GM23338 (cell line): Measurements from ENCODE around the gene DENND4A. TPM values are rescaled to one million over a fixed set of nuclear protein-coding genes. Genes with fewer than 3 reads are reported as not detected.

Experiments
- ATAC-seq: fragments of 200-7000 bp; cut with Tn5 transposase; 3 replicates; pipeline ENCODE4 v1.9.1; 2020
- DNase-seq: peaks from one replicate; pipeline ENCODE4 v3.0.0-alpha.2; 2015; ENCODE audit warnings: low spot score
- H2AFZ ChIP-seq: fragments of 200-600 bp; sonication (generic); 2 replicates; pipeline ENCODE4 v1.8.0; 2016; ENCODE audit warnings: antibody characterized with exemption, mild to moderate bottlenecking, moderate library complexity
- H3F3A ChIP-seq: fragments of 200-600 bp; sonication (generic); replicated peaks from 2 replicates; pipeline ENCODE4 v1.8.0; 2017; ENCODE audit warnings: antibody characterized with exemption, mixed run types, low read depth
- H3K27ac ChIP-seq: fragments of 200-600 bp; sonication (generic); 2 replicates; pipeline ENCODE4 v1.6.1; 2016; ENCODE audit warnings: low read depth
- H3K27me3 ChIP-seq: fragments of 200-600 bp; sonication (generic); 2 replicates; pipeline ENCODE4 v1.8.0; 2016; ENCODE audit warnings: mild to moderate bottlenecking, mixed run types, moderate library complexity; ENCODE audit not compliant: insufficient read depth
- H3K36me3 ChIP-seq: fragments of 200-600 bp; sonication (generic); 2 replicates; pipeline ENCODE4 v1.8.0; 2016; ENCODE audit warnings: mild to moderate bottlenecking; ENCODE audit not compliant: insufficient read depth
- H3K4me1 ChIP-seq: fragments of 200-600 bp; sonication (generic); 2 replicates; pipeline ENCODE4 v1.8.0; 2016; ENCODE audit warnings: mild to moderate bottlenecking, moderate library complexity; ENCODE audit not compliant: insufficient read depth
- H3K4me2 ChIP-seq: fragments of 200-600 bp; sonication (generic); 2 replicates; pipeline ENCODE4 v1.7.1; 2017; ENCODE audit warnings: mixed run types
- H3K4me3 ChIP-seq: fragments of 200-600 bp; sonication (generic); 2 replicates; pipeline ENCODE4 v1.6.1; 2016; ENCODE audit warnings: mixed run types
- H3K79me2 ChIP-seq: fragments of 200-600 bp; sonication (generic); replicated peaks from 2 replicates; pipeline ENCODE4 v1.8.0; 2017; ENCODE audit warnings: mild to moderate bottlenecking; ENCODE audit not compliant: insufficient read depth
- H3K9me2 ChIP-seq: fragments of 200-600 bp; sonication (generic); 2 replicates; pipeline ENCODE4 v1.8.0; 2017; ENCODE audit not compliant: insufficient read depth
- H4K20me1 ChIP-seq: fragments of 200-600 bp; sonication (generic); replicated peaks from 2 replicates; pipeline ENCODE4 v1.8.0; 2017; ENCODE audit warnings: mild to moderate bottlenecking; ENCODE audit not compliant: insufficient read depth
- H3K27ac Mint-ChIP-seq: 2 replicates; pipeline ENCODE4 v1.8.0; 2020; ENCODE audit warnings: inconsistent platforms, mild to moderate bottlenecking, moderate library complexity, mixed read lengths
- H3K27me3 Mint-ChIP-seq: 3 replicates; pipeline ENCODE4 v1.8.0; 2022; ENCODE audit warnings: low read depth, mild to moderate bottlenecking, moderate library complexity, mixed read lengths, inconsistent platforms; ENCODE audit not compliant: insufficient read depth, poor library complexity
- H3K36me3 Mint-ChIP-seq: 3 replicates; pipeline ENCODE4 v1.8.0; 2021; ENCODE audit warnings: low read depth, mild to moderate bottlenecking, inconsistent platforms, moderate library complexity, mixed read lengths
- H3K4me1 Mint-ChIP-seq: 3 replicates; pipeline ENCODE4 v1.8.0; 2020; ENCODE audit warnings: mild to moderate bottlenecking, inconsistent platforms, mixed read lengths
- H3K4me3 Mint-ChIP-seq: 3 replicates; pipeline ENCODE4 v1.8.0; 2021; ENCODE audit warnings: moderate library complexity, mild to moderate bottlenecking, inconsistent platforms, mixed read lengths
- H3K9me3 Mint-ChIP-seq: 3 replicates; pipeline ENCODE4 v1.8.0; 2020; ENCODE audit warnings: moderate library complexity, mild to moderate bottlenecking, inconsistent platforms, mixed read lengths
- CREB1 ChIP-seq: fragments of 250-450 bp; sonication (Bioruptor Pico); IDR thresholded peaks from 2 replicates; pipeline ENCODE4 v1.5.0; 2020; ENCODE audit warnings: low read depth, mild to moderate bottlenecking, moderate library complexity
- ETS1 ChIP-seq: IDR thresholded peaks from 2 replicates; pipeline ENCODE4 v1.6.1; 2016; ENCODE audit warnings: antibody characterized with exemption
- EZH2phosphoT487 ChIP-seq: fragments of 200-600 bp; sonication (generic); IDR thresholded peaks from one replicate; pipeline ENCODE4 v1.8.1; 2018; ENCODE audit warnings: antibody characterized with exemption; ENCODE audit not compliant: unreplicated experiment
- JUNB ChIP-seq: IDR thresholded peaks from one replicate; pipeline ENCODE4 v1.6.1; 2016; ENCODE audit warnings: antibody characterized with exemption; ENCODE audit not compliant: unreplicated experiment
- NANOG ChIP-seq: IDR thresholded peaks from 2 replicates; pipeline ENCODE4 v1.6.1; 2016; ENCODE audit warnings: antibody characterized with exemption, borderline replicate concordance
- POLR2AphosphoS5 ChIP-seq: IDR thresholded peaks from 2 replicates; pipeline ENCODE4 v1.6.1; 2016; ENCODE audit warnings: antibody characterized with exemption, low read depth
- REST ChIP-seq: IDR thresholded peaks from one replicate; pipeline ENCODE4 v1.6.1; 2018; ENCODE audit warnings: antibody characterized with exemption; ENCODE audit not compliant: unreplicated experiment
- STAT1 ChIP-seq: IDR thresholded peaks from one replicate; pipeline ENCODE4 v1.6.1; 2016; ENCODE audit warnings: antibody characterized with exemption; ENCODE audit not compliant: unreplicated experiment
- ZNF114 ChIP-seq: fragments of 250-450 bp; sonication (Bioruptor Pico); IDR thresholded peaks from 2 replicates; pipeline ENCODE4 v1.5.0; 2020; ENCODE audit warnings: mild to moderate bottlenecking, moderate library complexity
- ZNF462 ChIP-seq: fragments of 250-450 bp; sonication (Bioruptor Pico); IDR thresholded peaks from 2 replicates; pipeline ENCODE4 v1.5.0; 2020; ENCODE audit warnings: mild to moderate bottlenecking, moderate library complexity
- polyA plus RNA-seq: library from polyadenylated mRNA; unstranded; fragments of >200 nt; fragmentation: Nextera tagmentation; extraction: Ambion mirVana; gene quantifications from 2 replicates; pipeline ENCODE4 v1.2.1, GENCODE V29; 2016
- total RNA-seq: library from RNA; depleted of rRNA; stranded (reverse); fragments of >200 nt; shearing (Covaris generic); gene quantifications from 2 replicates; pipeline ENCODE4 v1.2.3, GENCODE V29; 2014

DENND4A gene
- total and polyA plus RNA-seq, 2 experiments from 2014 or later, result 3.4 to 9.0 TPM

GRCh38 chr15:65828585-65828984 is 36.5 kb upstream of the DENND4A start (continued):
- TF ChIP-seq CREB1 (CRISPR knock-in tag) (no peak), ZNF114 (CRISPR knock-in tag) (no peak), JUNB (no peak), NANOG (no peak), STAT1 (no peak), EZH2phosphoT487 (no peak), ZNF462 (CRISPR knock-in tag) (no peak), ETS1 (no peak)

- Mint-ChIP-seq H3K4me1 (peaks cover 25% of the 10 kb centered on the region), H3K27ac (peak overlapping the region; percentile 14; the same call in 1 of the 2 replicates), H3K4me3 (no peak overlapping the region), H3K9me3 (peaks cover 2% of the 10 kb centered on the region; the same call in 1 of the 3 replicates), H3K27me3 (peaks cover 7% of the 10 kb centered on the region), H3K36me3 (no peaks in the 10 kb centered on the region)
- Histone ChIP-seq H3K36me3 (no peaks in the 10 kb centered on the region), H2AFZ (peak overlapping the region; percentile 73), H3K79me2 (no peaks in the 10 kb centered on the region), H3K27me3 (no peaks in the 10 kb centered on the region), H4K20me1 (no peaks in the 10 kb centered on the region), H3K4me2 (peak overlapping the region; percentile 11; the same call in 1 of the 2 replicates), H3K27ac (no peak overlapping the region), H3K4me3 (no peak overlapping the region), H3K9me2 (no peaks in the 10 kb centered on the region), H3F3A (no peaks in the 10 kb centered on the region; the same call in 1 of the 2 replicates), H3K4me1 (peaks cover 18% of the 10 kb centered on the region)
- DNase-seq (peak; percentile 63), ATAC-seq (peak; percentile 32)
- TF ChIP-seq CREB1 (CRISPR knock-in tag), result no peak
- TF ChIP-seq POLR2AphosphoS5, result no peak
- TF ChIP-seq REST, result no peak
Observed at GRCh38 chr15:65827065-65827464, 35.0 kb upstream of the DENND4A start.
